D341Med (cell line): ENCODE results near the gene HIPK2.
A peak's percentile ranks its signal among the peaks of the same experiment; 100 is the strongest.

Source experiments
- DNase-seq: peaks from one replicate; pipeline ENCODE4 v3.0.0; 2012; ENCODE audit warnings: low spot score

The HIPK2 gene

DNA sequence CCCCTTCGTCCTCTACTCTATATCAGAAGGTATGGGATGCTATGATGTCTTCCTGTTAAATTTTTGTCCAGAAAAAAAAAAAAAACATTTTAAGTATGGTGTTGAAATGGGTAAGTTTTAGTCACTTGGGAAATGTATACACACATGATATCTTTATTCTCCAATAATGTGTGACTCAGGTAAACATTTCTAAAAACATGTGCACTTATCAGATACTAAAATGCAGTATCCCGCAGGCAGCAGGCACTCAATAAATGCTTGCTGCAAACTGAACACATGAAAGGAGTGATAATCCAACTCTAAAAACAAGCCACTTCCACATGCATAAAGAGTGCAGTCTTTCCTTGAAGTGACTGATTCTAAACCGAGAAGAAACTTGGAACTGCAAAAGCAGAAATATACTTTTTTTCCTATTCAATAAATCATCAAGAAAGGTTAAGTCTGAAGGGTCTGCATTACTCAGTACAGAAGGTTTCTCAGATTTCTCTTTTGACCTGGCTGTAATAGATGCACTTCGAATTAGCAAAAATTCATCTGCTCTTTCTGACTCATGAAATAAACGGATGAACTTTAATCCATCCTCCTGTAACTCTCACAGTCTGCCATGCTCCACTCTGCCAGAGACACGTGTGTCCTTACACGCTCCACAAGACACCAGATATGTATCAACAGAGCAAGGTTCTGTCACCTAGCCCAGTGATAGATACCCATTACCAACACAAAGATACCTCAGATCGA, 84.0 kb downstream of the HIPK2 start:
- no peak for DNase-seq

- DNase-seq: no peak
Observed at GRCh38 chr7:139692723-139693122, 85.1 kb downstream of the HIPK2 start.

DNA sequence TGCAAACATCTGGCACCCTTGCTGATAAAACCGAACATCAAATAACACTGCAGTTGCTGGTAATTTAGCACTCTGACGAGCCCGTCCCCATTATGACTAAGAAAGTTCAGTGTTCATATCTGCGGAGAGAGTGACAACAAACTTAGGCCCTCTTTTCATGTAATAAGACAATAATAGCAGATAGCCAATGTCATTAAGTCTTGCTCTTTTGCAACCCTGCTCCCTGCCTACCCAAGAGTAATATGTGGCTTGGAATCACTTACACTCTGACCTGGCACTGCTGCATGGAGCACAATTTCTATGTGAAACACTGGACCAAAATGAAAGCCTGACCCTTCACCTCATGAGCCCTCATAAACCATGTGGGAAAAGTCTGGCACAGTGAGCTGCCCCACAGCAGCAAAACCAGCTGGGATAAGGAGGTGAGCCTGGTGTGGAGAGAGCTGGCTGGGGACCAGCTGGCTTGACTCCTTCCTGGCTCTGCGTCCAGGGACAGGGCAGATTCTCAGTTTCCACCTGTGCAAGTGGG, 86.5 kb downstream of the HIPK2 start:
- peak; percentile 47 for DNase-seq

- no peak for DNase-seq
Observed at GRCh38 chr7:139687980-139688632, 89.7 kb downstream of the HIPK2 start.

GRCh38 chr7:139687211-139687954, 90.4 kb downstream of the HIPK2 start:
- no peak for DNase-seq

DNA sequence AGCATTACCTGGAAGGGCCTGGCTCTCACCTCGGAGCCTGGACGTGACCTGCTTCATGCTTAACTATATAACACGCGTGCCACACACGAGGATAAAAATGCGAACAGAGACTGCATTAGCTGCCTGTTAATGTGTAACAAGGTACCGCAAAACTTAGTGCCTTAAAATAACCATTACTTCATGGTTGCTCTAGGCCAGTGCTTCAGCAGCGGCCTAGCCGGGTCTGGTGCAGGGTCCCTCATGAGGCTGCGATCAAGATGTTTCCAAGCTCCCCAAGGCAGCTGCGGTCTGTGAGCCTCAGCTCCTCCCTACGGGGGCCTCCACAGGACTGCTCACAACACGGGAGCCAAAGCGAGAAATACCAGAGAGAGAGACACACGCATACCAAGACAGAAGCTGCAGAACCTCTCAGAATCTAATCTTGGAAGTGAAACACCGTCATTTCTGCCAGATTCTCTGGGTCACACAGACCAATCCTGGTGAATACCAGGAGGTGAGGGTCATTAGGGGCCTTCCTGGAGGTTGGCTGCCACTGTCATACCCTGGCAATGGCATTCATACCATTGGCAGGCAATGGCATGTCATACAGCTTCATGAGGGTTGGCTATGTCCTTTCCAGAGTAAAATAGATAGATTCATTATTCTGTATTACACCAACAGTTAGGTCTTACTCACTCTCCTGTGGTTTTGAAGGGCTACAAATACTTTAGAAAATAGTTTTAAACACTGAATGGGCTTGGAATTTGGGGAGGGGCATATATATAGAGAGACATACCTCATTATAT, 94.5 kb downstream of the HIPK2 start:
- DNase-seq: no peak

DNA sequence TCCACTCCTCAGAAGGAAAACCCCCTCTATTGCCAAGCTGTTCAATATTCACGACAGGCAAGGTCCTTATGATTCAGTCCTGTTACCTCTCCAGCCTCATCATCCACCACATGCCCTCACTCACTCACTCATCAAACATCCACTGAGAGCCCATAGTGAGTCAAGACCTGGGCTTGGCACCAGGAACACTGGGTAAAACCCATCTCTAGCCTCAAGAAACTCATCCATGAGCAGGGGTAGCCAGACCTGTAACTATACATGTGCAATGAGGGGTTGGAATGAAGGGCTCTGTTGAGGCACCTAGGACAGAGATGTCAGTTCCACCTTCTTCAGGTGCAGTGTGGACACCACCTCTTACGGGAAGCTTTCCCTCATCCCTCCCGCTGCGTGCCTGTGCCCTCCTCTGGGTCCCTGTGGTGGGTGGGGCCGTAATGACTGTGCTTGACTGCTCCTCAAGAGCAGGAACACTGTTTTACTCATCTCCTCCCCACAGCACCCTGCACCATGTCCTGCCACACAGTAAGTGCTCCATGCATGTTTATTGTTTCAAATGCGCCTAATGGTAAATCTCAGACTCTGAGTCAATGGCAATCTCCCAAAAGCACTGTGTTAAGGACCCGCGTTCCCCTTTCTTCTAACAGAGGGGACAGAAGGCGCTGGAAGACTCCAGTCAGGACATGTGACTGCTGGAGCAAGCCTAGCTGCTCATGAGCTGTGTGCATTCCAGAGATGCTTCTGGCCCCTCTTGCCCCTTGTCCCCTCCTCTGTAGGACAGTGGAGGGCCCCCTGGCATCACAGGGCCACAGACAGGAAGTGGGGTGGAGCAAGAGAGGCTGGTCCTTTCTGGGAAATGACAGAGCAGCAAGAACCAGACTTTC, 95.4 kb downstream of the HIPK2 start:
- no peak for DNase-seq

- no peak for DNase-seq
Observed at GRCh38 chr7:139681812-139682135, 96.0 kb downstream of the HIPK2 start.

- no peak for DNase-seq
Observed at GRCh38 chr7:139681463-139681755, 96.4 kb downstream of the HIPK2 start.

DNA sequence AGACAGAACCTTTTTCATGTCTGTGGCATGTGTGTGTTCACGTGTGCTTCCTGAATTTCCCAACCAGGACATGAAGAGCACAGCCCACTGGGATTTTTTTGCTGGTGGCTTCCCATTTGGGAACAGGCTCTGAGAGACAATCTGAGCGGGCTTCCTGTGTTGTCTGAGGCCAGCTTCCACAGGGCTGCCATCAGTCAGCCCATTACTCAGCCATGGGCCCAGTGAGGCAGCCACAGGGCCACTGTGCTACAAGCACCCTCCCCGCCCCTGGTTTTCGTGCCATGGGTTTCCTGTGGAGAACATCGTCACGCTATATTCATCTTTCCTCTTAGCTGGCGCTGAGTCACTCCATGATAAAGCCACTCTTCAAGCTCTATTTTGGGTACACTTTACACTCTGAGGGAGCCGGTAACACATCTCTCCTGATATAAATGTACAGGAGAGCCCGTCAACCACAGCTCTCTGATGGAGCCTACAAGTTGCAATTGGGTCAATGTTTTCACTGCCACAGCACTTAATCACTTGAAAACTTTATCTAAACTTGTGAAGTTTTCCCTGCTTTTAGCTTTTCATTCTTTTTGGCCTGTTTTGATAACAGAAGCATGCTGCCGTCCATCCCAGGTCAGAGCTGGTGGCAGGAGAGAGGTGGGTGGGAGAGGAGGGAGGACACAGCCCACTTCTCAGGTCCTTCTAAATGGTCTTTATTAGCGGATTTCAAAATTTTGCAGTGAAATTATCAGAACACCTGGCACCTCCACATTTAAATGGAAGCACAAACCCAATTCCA, 96.9 kb downstream of the HIPK2 start:
- no peak for DNase-seq

GRCh38 chr7:139679731-139680594, 97.8 kb downstream of the HIPK2 start:
- DNase-seq: no peak

GRCh38 chr7:139676390-139676789, 101.4 kb downstream of the HIPK2 start:
- DNase-seq: no peak

- DNase-seq: no peak
Observed at GRCh38 chr7:139675127-139676125, 102.4 kb downstream of the HIPK2 start.

DNA sequence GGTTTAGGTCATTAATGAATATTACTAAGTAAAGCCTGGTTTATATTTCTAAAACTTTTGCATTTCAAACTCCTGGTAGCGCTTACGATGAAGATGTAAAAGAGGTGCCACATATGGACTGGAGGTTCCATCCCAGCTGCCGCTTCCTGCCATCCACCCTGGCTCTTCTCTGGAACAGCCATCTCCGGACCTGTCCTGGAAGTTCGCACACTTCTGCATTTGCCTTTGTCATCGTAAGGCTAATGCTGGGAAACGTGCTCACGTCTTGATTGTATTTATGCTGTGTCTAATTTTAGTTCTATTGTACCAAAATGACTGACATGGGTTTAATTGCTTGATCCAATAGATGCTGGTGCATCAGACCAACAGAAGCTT, 103.1 kb downstream of the HIPK2 start:
- DNase-seq: no peak

DNA sequence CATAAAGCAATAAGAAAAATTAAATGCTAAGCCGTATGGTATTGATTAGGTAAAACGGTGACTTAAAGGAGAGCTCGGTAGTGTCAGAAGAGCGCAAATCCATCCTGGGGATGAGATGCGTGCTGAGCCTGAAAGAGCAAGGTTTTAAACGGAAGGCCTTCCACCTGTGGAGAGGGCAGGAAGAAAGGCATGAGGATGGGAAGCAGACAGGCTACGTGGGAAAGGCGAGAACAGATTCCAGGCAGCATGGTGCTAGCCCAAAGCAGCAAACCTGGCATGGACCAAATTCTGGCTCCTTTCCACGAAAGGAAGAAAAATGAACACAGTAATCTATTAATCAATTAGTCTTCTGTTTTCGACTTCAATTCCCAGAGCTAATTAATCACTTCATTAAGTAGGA, 103.5 kb downstream of the HIPK2 start:
- no peak for DNase-seq

GRCh38 chr7:139673762-139674161, 104.0 kb downstream of the HIPK2 start:
- no peak for DNase-seq

DNA sequence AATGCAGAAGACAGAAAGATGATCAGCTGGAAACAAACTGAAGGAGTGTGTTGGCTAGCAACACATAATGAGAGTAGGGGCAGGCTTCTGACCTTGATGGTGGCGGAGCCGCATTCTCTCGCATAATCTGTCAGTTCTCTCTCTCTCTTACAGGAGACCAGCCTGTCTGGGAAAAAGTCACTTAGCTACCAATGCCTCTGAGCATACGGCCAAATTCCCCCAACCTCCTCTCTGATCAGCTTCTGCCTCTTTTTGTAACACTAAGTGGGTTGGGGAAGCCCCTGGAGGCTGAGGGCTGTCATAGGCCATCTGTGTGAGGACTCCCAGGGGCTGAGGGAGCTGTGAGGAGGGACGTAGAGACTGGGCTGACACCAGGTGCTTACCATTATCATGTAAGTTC, 104.6 kb downstream of the HIPK2 start:
- no peak for DNase-seq

DNA sequence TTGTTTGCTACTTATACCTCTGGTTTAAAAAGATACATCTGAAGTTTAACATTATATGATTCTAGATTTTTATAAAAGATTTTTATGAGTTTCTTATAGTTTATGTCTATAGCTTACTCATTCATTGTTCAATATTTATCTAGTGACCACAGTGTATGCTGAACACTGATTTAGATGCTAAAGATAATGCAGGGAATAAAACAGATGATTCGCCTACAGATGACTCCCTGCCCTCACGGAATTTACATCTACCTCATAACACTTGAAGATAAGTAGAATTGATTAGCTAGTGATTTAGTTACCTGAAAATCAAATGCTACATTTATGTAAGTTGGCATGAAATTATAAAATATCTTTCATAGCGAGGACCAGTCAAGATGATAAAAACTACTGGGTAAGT, 105.8 kb downstream of the HIPK2 start:
- DNase-seq: no peak
